NCI-H1092 treated with DMSO at 0.1 percent for 48 hours (cell line): ENCODE measurements around the gene OTOP3.

ENCODE experiments used
- DNase-seq: peaks from one replicate; lab custom pipeline; 2025; lab: John Stamatoyannopoulos, UW

Gene OTOP3

DNA sequence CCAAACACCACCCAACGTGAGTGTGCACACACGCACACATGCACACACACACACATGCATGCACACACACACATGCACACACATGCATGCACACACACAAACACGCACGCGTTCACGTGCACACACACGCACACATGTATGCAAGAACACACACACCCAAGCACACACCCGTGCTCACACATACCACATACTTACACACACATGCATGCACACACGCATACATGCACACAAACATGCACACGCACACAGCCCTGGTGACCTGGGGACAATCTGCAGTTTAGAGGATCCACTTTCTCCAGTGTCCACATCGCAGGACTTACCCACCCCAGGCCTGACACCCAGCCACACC lies 18.9 kb upstream of the OTOP3 start:
- DNase-seq = no peak

DNA sequence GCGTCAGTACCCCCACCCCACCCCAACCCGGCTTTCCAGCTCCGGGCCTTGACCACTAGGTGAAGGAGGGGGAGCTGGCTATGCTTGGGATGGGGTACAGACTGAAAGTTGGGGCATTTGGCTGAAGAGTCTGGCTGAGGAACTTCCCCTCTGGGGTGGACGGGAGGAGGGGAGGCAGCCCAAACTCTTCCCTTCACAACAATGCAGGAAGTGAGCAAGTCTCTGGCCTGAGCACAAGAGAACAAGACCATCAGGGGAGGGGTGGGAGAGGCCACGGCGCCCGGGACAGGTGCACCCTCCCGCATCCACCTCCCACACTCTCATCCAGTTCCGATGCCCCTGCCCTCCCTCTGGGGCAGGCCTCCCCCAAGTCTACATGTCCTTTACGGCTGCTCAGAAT lies 18.3 kb upstream of the OTOP3 start:
- no peak for DNase-seq

DNA sequence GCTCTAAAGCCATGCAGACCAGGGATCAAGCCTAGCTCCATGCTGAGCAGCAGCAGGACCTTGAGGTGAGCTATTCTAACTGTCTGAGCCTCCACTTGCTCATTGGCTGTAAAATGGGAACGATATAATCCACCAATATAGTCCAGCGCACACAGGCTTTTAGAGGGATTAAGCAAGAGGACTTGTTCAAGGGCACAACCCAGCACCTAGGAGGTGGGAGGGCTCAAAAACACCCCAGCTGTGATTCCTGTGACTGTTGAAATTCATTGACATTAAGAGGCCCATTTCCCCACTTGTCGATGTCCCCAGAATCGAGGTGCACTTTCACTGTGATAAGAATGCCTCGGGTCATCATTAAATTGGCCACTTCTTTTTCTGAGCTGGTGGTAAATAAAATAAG lies 16.8 kb upstream of the OTOP3 start:
- DNase-seq = no peak

DNA sequence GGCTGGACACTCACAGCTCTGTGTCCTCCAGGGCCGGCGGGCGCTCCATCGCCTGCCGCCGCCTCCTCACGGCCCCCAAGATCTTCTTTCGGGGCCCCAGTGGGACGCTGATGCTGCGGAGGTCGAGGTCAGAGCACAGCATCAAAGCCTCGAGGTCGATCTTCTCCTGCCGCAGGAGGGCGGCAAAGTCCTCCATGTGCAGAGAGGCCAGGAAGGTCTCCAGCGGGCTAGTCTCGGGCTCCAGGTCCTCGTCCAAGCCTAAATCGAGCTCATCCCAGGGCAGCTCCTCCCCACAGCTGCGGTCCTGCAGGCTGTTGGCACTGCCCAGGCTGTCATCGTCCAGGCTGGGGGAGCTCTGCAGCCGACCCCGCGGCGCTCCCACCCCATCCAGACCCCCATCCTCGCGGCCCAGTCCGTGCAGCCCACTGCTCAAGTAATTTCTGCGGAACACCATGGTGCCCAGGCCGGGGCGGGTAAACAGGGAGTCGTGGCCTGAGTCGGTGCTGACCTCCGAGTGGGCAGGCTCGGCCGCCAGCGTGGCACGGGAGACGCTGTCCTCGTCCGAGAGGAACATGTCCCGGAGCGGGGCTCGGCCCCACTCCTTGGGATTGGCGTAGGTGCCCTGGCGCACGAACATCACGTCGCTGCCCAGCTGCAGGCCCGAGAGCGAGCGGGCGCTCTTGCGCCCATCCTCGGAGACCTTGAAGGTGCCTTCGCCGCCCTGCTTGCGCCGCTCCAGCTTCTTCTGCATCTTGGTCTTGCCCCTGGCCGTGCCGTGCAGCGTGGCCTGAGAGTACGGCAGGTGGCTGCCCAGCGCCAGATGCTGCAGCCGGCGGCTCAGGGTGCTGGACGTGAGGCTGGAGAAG lies 16.0 kb upstream of the OTOP3 start:
- DNase-seq = no peak

DNA sequence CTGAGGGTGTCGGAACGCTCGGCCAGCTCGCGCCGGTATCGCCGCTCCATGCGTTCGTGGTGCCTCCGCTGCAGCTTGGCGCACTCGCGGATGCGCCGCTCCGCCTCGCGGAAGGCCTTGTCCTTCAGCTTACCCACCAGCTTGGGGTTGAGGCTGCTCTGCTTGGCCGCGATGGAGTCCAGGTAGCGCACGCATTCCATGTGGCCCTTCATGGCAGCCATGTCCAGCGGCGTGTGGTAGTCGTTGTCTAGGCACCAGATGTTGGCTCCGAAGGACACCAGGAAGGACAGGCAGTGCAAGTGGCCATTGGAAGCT lies 15.4 kb upstream of the OTOP3 start:
- no peak for DNase-seq

DNA sequence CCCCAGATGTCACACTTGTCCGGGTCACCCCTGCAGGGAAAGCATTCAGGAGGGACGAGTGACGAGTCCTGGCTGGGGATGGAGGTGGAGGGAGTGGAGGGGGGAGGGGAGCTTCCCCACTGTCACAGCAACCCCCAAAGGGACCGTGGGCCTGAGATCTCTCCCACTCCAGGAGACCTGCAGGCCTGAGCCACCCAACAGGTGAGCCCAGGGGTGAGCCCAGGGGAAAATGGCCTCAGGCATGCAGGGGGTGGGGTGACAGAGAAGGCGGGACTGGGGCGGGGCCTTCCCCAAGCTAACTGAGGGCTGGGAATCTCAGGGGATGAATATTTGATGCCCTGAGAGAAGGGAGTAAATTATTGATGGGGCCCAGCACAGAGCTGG lies 15.1 kb upstream of the OTOP3 start:
- DNase-seq = no peak

DNA sequence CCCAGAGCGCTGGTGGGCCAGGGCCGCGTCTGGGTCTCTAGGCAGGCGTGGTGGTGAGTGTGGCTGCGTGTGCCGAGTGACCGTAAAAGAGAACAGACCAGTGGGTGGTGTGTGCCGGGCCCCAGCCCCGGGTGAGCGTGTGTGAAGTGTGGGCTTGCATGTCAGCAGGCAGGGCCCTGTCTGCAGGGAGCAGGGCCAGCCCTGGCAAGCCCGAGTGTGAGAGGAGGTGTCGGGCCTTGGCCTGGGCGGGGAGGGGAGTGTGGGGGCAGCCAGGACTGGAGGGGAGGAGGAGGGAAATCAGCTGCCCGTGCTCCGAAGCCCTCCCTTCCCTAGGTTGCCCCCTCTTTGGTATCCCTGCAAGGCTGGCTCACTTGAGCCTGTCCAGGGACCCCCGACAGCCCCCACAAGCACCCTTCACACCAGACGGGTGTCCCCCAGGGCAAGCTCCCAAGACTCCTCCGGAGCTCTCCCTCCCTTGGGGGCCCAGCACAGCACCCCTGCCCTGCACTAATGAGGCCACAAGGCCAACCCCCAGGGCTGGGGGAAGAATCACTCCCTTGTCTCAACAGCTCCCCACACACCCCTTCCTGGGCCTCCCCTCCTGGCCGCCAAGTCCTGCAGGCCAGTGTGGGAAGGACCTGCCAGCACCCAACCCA lies 14.5 kb upstream of the OTOP3 start:
- DNase-seq = no peak

DNA sequence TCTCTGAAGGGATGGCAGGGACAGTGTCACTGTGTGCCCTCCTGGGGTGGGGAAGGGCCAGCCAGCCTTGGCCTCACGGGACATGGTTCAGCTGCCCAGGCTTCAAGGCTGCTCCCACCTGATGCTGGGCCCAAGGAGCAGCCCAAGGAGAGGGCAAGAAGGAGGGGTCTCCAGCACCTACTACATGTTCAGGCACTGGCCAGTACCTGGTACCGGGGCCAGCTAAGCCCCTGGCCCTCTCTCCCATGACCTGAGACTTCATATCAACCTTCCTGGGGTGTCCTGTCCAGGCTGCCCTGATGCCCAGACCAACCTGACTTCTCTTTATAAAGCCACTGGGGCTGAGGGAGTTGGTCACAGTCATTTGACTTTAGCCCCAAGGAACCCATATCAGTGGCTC lies 13.9 kb upstream of the OTOP3 start:
- no peak for DNase-seq

DNA sequence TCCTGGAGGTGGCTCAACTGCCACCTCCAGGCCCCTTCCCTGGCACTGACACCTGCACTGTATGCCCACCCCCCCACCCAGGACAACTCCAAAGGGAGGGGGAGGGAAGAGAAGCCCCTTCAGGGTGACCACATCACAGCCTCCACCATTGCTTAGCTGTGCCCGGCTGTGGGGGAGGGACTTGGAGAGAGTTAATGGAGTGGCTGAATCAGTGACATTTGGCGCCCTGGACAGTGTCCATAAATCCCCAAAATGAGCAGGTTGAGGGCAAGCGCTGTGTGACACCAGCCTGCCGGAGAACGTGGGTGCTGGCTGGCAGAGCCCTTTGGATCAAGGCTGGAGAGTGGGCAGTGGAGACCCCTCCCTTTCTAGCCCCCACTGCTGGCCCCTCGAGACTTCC lies 13.5 kb upstream of the OTOP3 start:
- no peak for DNase-seq

DNA sequence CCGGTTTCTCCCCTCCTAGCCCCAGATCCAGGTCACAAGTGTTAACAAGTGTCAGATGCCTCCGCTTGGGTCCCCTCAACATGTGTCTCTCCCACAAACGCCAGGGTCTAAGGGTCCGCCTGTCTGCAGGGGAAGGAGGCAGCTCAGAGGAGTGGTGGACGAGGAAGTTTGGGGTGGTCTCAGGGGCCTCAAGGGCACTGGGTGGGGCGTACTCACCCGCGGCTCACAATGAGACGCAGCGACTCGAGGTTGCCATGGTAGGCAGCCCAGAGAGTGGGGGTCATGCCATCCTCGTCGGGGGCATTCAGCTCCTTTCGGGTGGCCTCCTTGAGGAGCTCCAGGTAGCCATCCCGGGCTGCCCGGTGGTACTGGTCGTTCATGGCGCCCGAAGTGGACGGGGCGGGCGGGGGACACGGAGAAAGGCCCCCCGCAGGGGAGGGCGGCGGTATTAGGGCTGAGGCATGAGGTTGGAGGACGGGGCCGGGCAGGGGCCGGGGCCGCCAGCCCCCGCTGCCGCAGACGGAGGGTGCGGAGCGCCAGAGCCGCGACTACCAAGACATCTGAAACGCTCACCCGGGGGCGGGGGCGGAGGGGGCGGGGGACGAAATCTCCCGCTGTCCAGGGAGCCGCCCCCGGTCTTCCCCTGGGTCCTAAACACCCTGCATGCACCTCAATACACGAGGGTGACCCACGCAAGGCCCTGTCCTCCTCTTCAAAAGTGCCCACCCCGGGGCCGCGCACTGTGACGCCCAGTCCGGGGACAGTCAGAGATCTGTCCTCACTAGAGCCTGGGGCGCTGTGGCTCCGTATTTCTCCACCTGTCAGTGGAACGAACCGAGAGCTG lies 12.8 kb upstream of the OTOP3 start, which contains the start of gene USH1G:
Gene USH1G (minus strand): TSS at position 562 of the 844 bp plus-strand sequence. CDS start 182 bp downstream, at position 380.
- DNase-seq = no peak

DNA sequence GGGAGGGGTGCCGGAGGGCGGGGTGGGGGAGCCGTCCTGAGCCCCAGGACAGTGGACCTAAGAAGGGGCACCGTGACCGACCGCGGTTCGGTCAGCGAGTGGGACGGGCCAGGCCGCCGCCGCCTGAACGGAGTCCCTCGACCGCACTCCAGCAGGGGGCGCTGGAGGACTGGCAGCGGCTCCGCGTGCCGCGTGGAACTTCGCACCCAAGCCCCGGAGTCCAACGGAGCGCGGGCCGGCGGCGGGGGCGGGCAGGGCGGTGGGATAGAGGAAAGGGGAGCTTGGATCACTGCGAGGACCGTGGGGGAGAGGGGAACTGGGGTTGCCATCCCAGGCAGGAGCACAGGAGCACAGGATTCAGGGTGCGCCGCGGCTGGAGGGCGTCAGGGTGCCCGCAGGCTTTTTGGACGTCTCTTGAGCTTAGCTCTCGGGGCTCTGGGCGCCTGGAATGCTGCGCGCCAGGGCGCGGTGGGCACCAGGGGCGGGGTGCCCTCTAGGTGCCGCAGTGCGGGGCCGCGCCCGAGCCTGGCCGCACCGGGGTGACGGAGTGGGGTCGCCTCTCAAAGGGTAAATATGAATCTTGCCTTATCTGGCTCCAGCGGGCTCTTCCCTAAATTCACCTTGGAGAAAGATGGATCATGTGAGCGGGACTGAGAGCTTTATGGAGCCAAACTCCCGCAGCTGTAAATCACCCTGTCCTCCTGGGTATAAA lies 12.0 kb upstream of the OTOP3 start:
- peak; percentile 25 for DNase-seq

DNA sequence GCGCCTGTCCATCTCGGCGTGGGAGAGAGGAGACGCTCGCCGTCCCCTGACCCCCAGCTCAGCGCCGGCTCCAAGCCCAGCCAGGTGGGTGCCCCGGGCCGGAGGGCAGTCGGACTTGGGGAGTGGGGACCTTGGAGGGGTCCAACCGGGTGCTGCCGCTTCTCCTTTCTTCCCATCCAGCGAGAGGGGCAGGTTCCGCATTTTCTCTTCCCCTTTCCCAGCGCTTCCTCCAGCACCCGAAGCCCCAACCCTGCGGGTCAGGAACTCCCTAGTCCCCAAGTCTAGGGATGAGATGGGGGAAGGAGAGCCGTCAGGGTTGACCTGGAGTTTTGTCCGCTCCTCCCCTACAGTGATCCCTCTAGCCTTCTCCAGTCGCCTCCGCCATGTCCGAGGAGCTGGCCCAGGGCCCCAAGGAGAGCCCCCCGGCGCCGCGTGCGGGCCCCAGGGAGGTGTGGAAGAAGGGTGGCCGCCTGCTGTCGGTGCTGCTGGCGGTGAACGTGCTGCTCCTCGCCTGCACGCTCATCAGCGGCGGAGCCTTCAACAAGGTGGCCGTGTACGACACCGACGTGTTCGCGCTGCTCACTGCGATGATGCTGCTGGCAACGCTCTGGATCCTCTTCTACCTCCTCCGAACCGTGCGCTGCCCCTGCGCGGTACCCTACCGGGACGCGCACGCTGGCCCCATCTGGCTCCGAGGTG lies 11.3 kb upstream of the OTOP3 start, which contains the start of gene OTOP2:
Gene OTOP2 (plus strand): TSS at position 24 of the 699 bp plus-strand sequence. CDS start 360 bp downstream, at position 384.
- DNase-seq = no peak

DNA sequence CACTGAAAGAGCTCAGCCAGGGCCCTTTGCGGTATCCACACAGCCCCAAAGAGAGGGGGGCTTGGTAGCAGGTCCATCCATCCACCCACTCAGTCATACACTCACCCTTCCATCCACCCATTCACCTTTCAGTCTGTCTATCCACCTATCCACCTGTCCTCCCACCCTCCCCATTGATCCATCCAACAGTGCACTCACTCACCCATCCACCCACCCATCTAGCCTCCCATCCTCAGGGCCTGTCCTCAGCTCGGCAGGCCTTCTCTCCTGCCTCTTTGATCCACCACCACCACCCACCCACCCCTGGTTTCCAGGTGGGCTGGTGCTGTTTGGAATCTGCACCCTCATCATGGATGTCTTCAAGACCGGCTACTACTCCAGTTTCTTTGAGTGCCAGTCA lies 10.5 kb upstream of the OTOP3 start:
- no peak for DNase-seq

DNA sequence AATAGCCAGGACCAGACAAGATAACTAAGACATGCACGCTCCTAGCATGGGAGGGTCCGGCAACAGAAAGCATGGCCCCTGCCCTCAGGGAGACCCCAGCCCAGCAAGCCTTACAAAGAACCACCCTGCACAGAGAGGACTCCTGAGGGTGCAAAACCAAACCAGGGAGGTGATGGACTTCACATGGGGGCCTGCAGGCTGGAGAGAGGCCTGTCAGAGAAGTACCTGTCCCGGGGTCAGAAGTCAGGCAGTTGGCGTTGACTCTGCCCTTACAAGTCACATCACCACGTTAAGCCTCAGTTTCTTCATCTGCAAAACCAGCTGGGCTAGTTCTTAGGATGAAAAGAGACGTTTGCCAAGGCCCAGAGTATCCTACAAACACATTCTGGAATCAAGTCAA lies 6.9 kb upstream of the OTOP3 start:
- DNase-seq = no peak

DNA sequence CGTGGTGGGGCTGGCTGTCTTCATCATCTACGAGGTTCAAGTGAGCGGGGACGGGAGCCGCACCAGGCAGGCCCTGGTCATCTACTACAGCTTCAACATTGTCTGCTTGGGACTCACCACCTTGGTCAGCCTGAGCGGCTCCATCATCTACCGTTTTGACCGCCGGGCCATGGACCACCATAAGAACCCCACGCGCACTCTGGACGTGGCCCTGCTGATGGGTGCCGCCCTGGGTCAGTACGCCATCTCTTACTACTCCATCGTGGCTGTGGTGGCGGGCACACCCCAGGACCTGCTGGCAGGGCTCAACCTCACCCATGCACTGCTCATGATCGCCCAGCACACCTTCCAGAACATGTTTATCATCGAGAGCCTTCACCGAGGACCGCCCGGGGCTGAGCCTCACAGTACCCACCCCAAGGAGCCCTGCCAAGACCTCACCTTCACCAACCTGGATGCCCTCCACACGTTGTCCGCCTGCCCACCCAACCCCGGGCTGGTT lies 5.1 kb upstream of the OTOP3 start:
- DNase-seq = no peak

DNA sequence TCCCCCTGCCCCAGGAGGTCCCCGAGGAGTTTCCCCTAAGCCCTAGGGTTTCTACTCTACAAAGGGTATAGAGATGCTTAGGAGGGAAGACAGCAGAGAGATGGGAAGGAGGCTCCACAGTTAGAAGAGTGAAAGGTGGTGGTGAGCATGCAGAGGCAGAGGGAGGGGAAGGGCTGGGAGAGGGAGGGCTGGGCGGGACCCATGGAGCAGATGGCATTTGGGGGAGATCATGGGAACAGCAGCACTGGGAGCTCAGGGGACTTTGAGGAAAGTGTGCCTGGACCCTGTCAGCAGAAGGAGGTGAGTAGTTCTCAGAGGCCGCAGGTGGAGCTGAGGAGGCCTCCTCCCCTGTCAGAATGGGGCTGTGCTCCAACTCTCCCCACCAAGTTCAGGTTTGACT lies 650 bp upstream of the OTOP3 start:
- DNase-seq = no peak

DNA sequence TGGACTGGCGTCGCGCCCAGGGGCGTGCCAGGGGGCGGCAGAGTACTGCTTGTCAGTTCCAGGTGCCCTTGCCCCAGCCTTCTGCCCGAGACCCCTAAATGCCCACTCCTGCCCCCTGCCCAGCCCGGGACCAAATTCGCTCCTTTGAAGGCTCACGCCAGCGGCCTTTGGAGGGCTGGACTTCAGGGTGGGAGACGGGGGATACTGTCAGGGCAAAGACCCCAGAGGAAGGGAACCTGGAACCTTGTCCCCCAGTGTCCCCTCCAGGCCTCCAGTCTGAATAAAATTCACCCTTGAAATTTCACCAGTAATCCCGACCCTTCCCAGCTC lies 737 bp downstream of the OTOP3 start:
- DNase-seq = no peak

DNA sequence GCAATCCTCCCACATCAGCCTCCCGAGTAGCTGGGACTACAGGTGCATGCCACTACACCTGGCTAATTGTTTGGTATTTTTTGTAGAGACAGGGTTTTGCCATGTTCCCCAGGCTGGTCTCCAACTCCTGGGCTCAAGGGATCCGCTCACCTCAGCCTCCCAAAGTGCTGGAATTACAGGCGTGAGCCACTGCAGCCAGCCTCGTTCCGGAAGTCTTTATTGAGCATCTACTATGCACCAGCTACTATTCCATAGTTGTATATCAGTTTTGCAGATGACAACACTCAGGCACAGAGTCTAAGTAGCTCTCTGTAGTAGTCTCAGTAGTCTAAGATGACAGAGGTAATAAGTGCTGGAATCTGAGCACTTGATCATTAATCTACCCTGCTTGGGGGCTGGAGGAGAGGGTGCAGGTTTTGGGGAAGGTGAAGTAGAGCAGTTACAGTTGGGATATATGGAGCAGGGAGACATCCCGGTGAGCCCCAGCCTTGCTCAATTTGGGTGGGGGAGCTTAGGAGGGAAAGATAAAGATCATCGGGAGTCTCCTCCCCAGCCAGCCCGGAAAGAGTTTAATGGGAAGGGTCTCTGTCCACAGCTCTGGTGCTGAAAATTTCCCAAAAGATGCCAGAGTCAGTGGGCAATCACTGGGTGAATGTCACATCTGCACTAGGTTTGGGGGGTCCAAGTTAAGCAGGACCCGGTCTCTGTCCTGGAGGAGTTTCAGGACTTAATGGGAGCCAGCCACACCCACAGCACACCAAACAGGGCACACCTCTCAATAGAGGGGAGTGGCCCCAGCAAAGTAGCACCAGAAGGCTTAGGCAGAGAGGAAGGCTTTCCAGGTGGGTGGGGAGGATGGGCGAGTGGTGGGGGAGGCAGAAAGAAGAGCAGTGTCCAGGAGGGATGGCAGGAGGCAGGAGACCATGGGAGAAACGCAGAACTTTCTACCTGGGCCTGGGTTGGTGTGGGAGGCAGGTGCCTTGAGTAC lies 1.7 kb downstream of the OTOP3 start:
- no peak for DNase-seq

DNA sequence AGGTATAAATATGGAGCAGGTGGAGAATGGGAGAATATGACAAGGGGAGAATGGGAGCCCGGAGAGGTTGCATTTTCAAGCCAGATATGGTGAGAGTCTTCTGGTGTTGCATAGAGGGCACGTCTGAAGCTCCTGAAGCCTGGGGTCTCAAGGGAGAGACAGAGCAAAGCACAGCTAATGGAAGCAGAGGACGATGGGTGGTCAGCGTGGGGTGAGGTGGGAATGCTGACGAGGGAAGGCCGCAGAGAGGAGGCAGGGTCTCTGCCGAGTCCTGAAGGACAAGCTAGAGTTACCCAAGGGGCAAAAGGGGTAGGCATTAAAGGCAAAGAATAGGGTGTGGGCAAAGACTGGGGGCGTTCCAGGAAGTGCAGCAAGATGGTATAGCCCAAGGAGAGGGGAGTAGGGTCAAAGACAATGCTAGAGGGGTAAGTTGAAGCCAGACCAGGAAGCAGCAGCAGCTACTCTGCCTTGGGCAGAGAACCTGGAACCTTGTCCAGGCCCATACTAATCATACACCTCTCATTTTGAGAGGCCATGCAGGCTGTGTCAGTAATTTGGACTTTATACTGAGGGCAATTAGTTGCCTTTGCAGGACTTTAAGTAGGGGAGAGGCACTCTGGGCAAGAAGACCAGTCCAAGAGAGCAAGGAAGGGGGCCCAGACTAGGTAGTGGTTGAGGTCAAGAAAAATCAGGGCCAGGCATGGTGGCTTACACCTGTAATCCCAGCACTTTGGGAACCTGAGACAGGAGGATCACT lies 2.7 kb downstream of the OTOP3 start:
- no peak for DNase-seq

DNA sequence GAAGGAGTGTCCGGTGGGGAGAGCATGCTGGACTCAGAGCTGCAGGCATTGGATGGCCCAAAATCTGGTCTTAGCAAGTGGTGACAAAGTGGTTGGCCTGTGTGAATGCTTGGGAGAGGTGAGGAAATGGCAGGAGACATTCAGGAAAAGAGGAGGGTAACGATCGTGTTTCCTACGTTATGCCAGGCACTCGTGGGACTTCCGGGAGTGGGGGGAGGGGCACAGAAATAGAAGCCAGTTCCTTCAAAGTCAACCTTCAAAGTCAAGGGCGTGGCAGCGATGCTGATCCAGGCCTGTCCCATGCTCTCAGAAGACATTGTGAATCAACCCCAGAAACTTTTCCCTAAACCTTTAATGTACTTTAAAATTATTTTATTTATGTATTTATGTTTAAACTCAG lies 3.8 kb downstream of the OTOP3 start:
- no peak for DNase-seq
